Spleen (tissue), 7 donors: ENCODE results near the gene DCAF6.

Source experiments
- POLR2A ChIP-seq, 3 donors: fragments of 450-650 bp; IDR thresholded peaks; one replicate each; pipeline ENCODE4 v1.5.1; 2017; ENCODE audit warnings: antibody characterized with exemption in 3 of 3, mild to moderate bottlenecking in 1 of 3
- POLR2AphosphoS5 ChIP-seq, 3 donors: sonication (generic); formaldehyde crosslinking; IDR thresholded peaks; one replicate each; pipeline ENCODE4 v1.5.1; 2017; ENCODE audit warnings: antibody characterized with exemption in 3 of 3
- TF ChIP-seq, protein P1 (sequence below), 11 experiments: fragments of 200-600 bp in 7 of 11; fragments of 450-650 bp in 4 of 11; sonication (generic) in 4 of 11; IDR thresholded peaks in 8 of 11; conservative IDR thresholded peaks in 3 of 11; 1 replicate in 7 of 11; 2 replicates in 4 of 11; pipeline versions ENCODE4 v1.4.0 to v1.8.0; 2016 to 2021; ENCODE audit warnings: antibody characterized with exemption in 11 of 11, inconsistent platforms in 4 of 11, mild to moderate bottlenecking in 1 of 11
- donor health status: DM: no; HTN: no; CAD: no; lungs with moderate emphysema.
- donor health status: DM: no; HTN: no; CAD: no.
- donor health status: DM: no; HTN: no; CAD: no.

- TF ChIP-seq, protein P1, sequence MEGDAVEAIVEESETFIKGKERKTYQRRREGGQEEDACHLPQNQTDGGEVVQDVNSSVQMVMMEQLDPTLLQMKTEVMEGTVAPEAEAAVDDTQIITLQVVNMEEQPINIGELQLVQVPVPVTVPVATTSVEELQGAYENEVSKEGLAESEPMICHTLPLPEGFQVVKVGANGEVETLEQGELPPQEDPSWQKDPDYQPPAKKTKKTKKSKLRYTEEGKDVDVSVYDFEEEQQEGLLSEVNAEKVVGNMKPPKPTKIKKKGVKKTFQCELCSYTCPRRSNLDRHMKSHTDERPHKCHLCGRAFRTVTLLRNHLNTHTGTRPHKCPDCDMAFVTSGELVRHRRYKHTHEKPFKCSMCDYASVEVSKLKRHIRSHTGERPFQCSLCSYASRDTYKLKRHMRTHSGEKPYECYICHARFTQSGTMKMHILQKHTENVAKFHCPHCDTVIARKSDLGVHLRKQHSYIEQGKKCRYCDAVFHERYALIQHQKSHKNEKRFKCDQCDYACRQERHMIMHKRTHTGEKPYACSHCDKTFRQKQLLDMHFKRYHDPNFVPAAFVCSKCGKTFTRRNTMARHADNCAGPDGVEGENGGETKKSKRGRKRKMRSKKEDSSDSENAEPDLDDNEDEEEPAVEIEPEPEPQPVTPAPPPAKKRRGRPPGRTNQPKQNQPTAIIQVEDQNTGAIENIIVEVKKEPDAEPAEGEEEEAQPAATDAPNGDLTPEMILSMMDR (IDR thresholded peaks at IDR 0.05 in 8 of 11, conservative IDR thresholded peaks at IDR 0.05 in 3 of 11) = peak; percentile 50 to 93 (median 84)
- peak in 1 of 3 donors; percentile 58 for TF ChIP-seq POLR2AphosphoS5 (IDR thresholded peaks at IDR 0.05)
- no peak for TF ChIP-seq POLR2A (IDR thresholded peaks at IDR 0.05)
These were observed 145.8 kb downstream of the DCAF6 start for GRCh38 chr1:168082008-168082876.
